Activated naive CD8-positive, alpha-beta T cell treated with anti-CD3 and anti-CD28 coated beads, Interleukin-2, amount 10 ng/mL, durations not matched to agents 7 days and 5 days (primary cell): Measurements from ENCODE around the gene ADGRG6. TPM values are rescaled to one million over a fixed set of nuclear protein-coding genes. Genes with fewer than 3 reads are reported as not detected.

ENCODE experiments used
- ATAC-seq: fragments of 150-1000 bp; cut with Tn5 transposase; one replicate; pipeline ENCODE4 v1.10.0; 2021; ENCODE audit warnings: low read depth, moderate library complexity
- POLR2A ChIA-PET: fragments of 350-600 bp; sonication (Branson Sonifier 250); formaldehyde crosslinking; loops from one replicate; lab custom pipeline; 2021; ENCODE audit warnings: antibody characterized with exemption; lab: Charles Lee
- DNase-seq: peaks from one replicate; pipeline ENCODE4 v3.0.0; 2021
- H3K27ac Mint-ChIP-seq: one replicate; pipeline ENCODE4 v1.8.0; 2022; ENCODE audit warnings: mild to moderate bottlenecking, mixed read lengths
- H3K27me3 Mint-ChIP-seq: one replicate; pipeline ENCODE4 v1.8.0; 2022; ENCODE audit warnings: mild to moderate bottlenecking, moderate library complexity, mixed read lengths
- H3K36me3 Mint-ChIP-seq: one replicate; pipeline ENCODE4 v1.8.0; 2021; ENCODE audit warnings: mild to moderate bottlenecking, mixed read lengths
- H3K4me1 Mint-ChIP-seq: one replicate; pipeline ENCODE4 v1.8.0; 2021; ENCODE audit warnings: mixed read lengths
- H3K4me3 Mint-ChIP-seq: one replicate; pipeline ENCODE4 v1.8.0; 2022; ENCODE audit warnings: mild to moderate bottlenecking, moderate library complexity, mixed read lengths
- H3K9me3 Mint-ChIP-seq: one replicate; pipeline ENCODE4 v1.8.0; 2021; ENCODE audit warnings: mixed read lengths
- total RNA-seq, 2 experiments: library from RNA; stranded (reverse); gene quantifications; one replicate each; pipeline ENCODE4 v1.2.3, GENCODE V29; 2021

ADGRG6 gene
- total RNA-seq, 2 experiments from 2014 or later, result 0.91 to 1.2 TPM

GRCh38 chr6:142372348-142372747 lies 70.5 kb downstream of the ADGRG6 start:
- H3K27me3 Mint-ChIP-seq, result peaks cover 4% of the 10 kb centered on the region
- POLR2A ChIA-PET, result no interaction called here
- H3K4me3 Mint-ChIP-seq, result no peak overlapping the region
- DNase-seq (no peak), ATAC-seq (no peak)
- H3K4me1 Mint-ChIP-seq, result no peaks in the 10 kb centered on the region
- no peaks in the 10 kb centered on the region for H3K9me3 Mint-ChIP-seq
- no peaks in the 10 kb centered on the region for H3K36me3 Mint-ChIP-seq
- H3K27ac Mint-ChIP-seq, result no peak overlapping the region

GRCh38 chr6:142373268-142374090 lies 71.7 kb downstream of the ADGRG6 start:
- Mint-ChIP-seq H3K36me3 (no peaks in the 10 kb centered on the region), H3K4me1 (no peaks in the 10 kb centered on the region), H3K27ac (no peak overlapping the region), H3K4me3 (no peak overlapping the region), H3K9me3 (no peaks in the 10 kb centered on the region), H3K27me3 (peaks cover 4% of the 10 kb centered on the region)
- DNase-seq (no peak), ATAC-seq (no peak)
- POLR2A ChIA-PET, result no interaction called here

- no peaks in the 10 kb centered on the region for H3K4me1 Mint-ChIP-seq
- H3K36me3 Mint-ChIP-seq, result no peaks in the 10 kb centered on the region
- H3K4me3 Mint-ChIP-seq, result no peak overlapping the region
- ATAC-seq, result no peak
- POLR2A ChIA-PET, result no interaction called here
- peaks cover 4% of the 10 kb centered on the region for H3K27me3 Mint-ChIP-seq
- no peak overlapping the region for H3K27ac Mint-ChIP-seq
- no peaks in the 10 kb centered on the region for H3K9me3 Mint-ChIP-seq
- DNase-seq, result no peak
These were observed 72.4 kb downstream of the ADGRG6 start for GRCh38 chr6:142374091-142374770.

GRCh38 chr6:142374965-142375733 lies 73.3 kb downstream of the ADGRG6 start:
- no peak for DNase-seq
- Mint-ChIP-seq H3K27me3 (peaks cover 4% of the 10 kb centered on the region), H3K36me3 (no peaks in the 10 kb centered on the region), H3K9me3 (no peaks in the 10 kb centered on the region), H3K4me1 (no peaks in the 10 kb centered on the region), H3K27ac (no peak overlapping the region), H3K4me3 (no peak overlapping the region)
- POLR2A ChIA-PET, result no interaction called here
- no peak for ATAC-seq

- DNase-seq (no peak), ATAC-seq (no peak)
- H3K4me1 Mint-ChIP-seq, result no peaks in the 10 kb centered on the region
- peak overlapping the region; percentile 17 for H3K27ac Mint-ChIP-seq
- H3K4me3 Mint-ChIP-seq, result no peak overlapping the region
- no peaks in the 10 kb centered on the region for H3K9me3 Mint-ChIP-seq
- H3K36me3 Mint-ChIP-seq, result no peaks in the 10 kb centered on the region
- POLR2A ChIA-PET, result no interaction called here
- H3K27me3 Mint-ChIP-seq, result peaks cover 4% of the 10 kb centered on the region
These were observed 74.3 kb downstream of the ADGRG6 start for GRCh38 chr6:142376115-142376514.

GRCh38 chr6:142376800-142377496 lies 75.1 kb downstream of the ADGRG6 start:
- Mint-ChIP-seq H3K36me3 (no peaks in the 10 kb centered on the region), H3K4me3 (no peak overlapping the region), H3K27me3 (peaks cover 4% of the 10 kb centered on the region), H3K9me3 (no peaks in the 10 kb centered on the region), H3K27ac (no peak overlapping the region), H3K4me1 (no peaks in the 10 kb centered on the region)
- no peak for ATAC-seq
- DNase-seq, result no peak
- POLR2A ChIA-PET, result no interaction called here

- H3K4me1 Mint-ChIP-seq, result no peaks in the 10 kb centered on the region
- H3K27ac Mint-ChIP-seq, result no peak overlapping the region
- no peak for ATAC-seq
- POLR2A ChIA-PET, result no interaction called here
- no peaks in the 10 kb centered on the region for H3K9me3 Mint-ChIP-seq
- H3K36me3 Mint-ChIP-seq, result no peaks in the 10 kb centered on the region
- no peak for DNase-seq
- peaks cover 4% of the 10 kb centered on the region for H3K27me3 Mint-ChIP-seq
- no peak overlapping the region for H3K4me3 Mint-ChIP-seq
These were observed 75.7 kb downstream of the ADGRG6 start for GRCh38 chr6:142377497-142377848.

- POLR2A ChIA-PET, result no interaction called here
- Mint-ChIP-seq H3K9me3 (no peaks in the 10 kb centered on the region), H3K36me3 (no peaks in the 10 kb centered on the region), H3K4me3 (no peak overlapping the region), H3K27ac (no peak overlapping the region), H3K27me3 (peaks cover 4% of the 10 kb centered on the region), H3K4me1 (no peaks in the 10 kb centered on the region)
- DNase-seq, result no peak
- ATAC-seq, result no peak
These were observed 76.5 kb downstream of the ADGRG6 start for GRCh38 chr6:142378138-142378875.

- Mint-ChIP-seq H3K4me1 (no peaks in the 10 kb centered on the region), H3K36me3 (no peaks in the 10 kb centered on the region), H3K4me3 (no peak overlapping the region), H3K27me3 (no peaks in the 10 kb centered on the region), H3K27ac (no peak overlapping the region), H3K9me3 (no peaks in the 10 kb centered on the region)
- POLR2A ChIA-PET, result no interaction called here
- no peak for ATAC-seq
- DNase-seq, result no peak
These were observed 78.8 kb downstream of the ADGRG6 start for GRCh38 chr6:142380626-142381025.

GRCh38 chr6:142381181-142381580 lies 79.4 kb downstream of the ADGRG6 start:
- H3K9me3 Mint-ChIP-seq, result no peaks in the 10 kb centered on the region
- no peak for DNase-seq
- H3K4me3 Mint-ChIP-seq, result no peak overlapping the region
- no peak for ATAC-seq
- no peak overlapping the region for H3K27ac Mint-ChIP-seq
- no peaks in the 10 kb centered on the region for H3K36me3 Mint-ChIP-seq
- no peaks in the 10 kb centered on the region for H3K4me1 Mint-ChIP-seq
- POLR2A ChIA-PET, result no interaction called here
- no peaks in the 10 kb centered on the region for H3K27me3 Mint-ChIP-seq

GRCh38 chr6:142381845-142382378 lies 80.1 kb downstream of the ADGRG6 start:
- Mint-ChIP-seq H3K4me1 (no peaks in the 10 kb centered on the region), H3K36me3 (no peaks in the 10 kb centered on the region), H3K27ac (no peak overlapping the region), H3K9me3 (no peaks in the 10 kb centered on the region), H3K27me3 (no peaks in the 10 kb centered on the region), H3K4me3 (no peak overlapping the region)
- POLR2A ChIA-PET, result no interaction called here
- no peak for DNase-seq
- ATAC-seq, result no peak

GRCh38 chr6:142384519-142385254 lies 82.9 kb downstream of the ADGRG6 start:
- H3K4me3 Mint-ChIP-seq, result no peak overlapping the region

More at GRCh38 chr6:142384519-142385254, 82.9 kb downstream of the ADGRG6 start:
- no peaks in the 10 kb centered on the region for H3K4me1 Mint-ChIP-seq
- no peaks in the 10 kb centered on the region for H3K9me3 Mint-ChIP-seq
- ATAC-seq, result no peak
- no peak for DNase-seq
- no peak overlapping the region for H3K27ac Mint-ChIP-seq
- H3K27me3 Mint-ChIP-seq, result peaks cover 2% of the 10 kb centered on the region
- no peaks in the 10 kb centered on the region for H3K36me3 Mint-ChIP-seq
- POLR2A ChIA-PET, result no interaction called here
